ENCODE results near the gene SH3GLB1. TPM values are rescaled to one million over a fixed set of nuclear protein-coding genes. Genes with fewer than 3 reads are reported as not detected.

Gene SH3GLB1
- total RNA-seq, 1 donor from 2014 or later = 132 TPM

Other genes with a start within 250 kb of the SH3GLB1 start
- gene CLCA1, start 235.6 kb upstream of the SH3GLB1 start, total RNA-seq = not detected
- not detected for gene CLCA4, start 157.5 kb upstream of the SH3GLB1 start, total RNA-seq
- 75.7 TPM for gene SELENOF, start 209.6 kb downstream of the SH3GLB1 start, total RNA-seq
- 10.0 TPM for gene HS2ST1, start 210.1 kb downstream of the SH3GLB1 start, total RNA-seq

Measured in Right ventricle myocardium inferior (tissue), 1 donor.